SK-N-SH treated with all-trans-retinoic acid at 6 μM for 48 hours (cell line): ENCODE results near the gene KCND2.

Experiments used
- ATAC-seq: fragments of 200-7000 bp; cut with Tn5 transposase; 3 replicates; pipeline ENCODE4 v1.9.1; 2020; ENCODE audit warnings: mild to moderate bottlenecking, moderate library complexity
- ARNTL ChIP-seq: fragments of 450-650 bp; formaldehyde crosslinking; IDR thresholded peaks from 2 replicates; pipeline ENCODE4 v1.5.0; 2020; ENCODE audit warnings: low read depth, mild to moderate bottlenecking, moderate library complexity, borderline replicate concordance
- BACH2 ChIP-seq: fragments of 250-450 bp; sonication (Bioruptor Pico); IDR thresholded peaks from 2 replicates; pipeline ENCODE4 v1.9.0; 2021; ENCODE audit warnings: mild to moderate bottlenecking, borderline replicate concordance
- CREB5 ChIP-seq: fragments of 250-450 bp; sonication (Bioruptor Pico); IDR thresholded peaks from 2 replicates; pipeline ENCODE4 v1.5.1; 2020; ENCODE audit warnings: low read depth, mild to moderate bottlenecking, moderate library complexity
- CSDC2 ChIP-seq: fragments of 250-450 bp; sonication (Bioruptor Pico); IDR thresholded peaks from 2 replicates; pipeline ENCODE4 v1.5.0; 2020; ENCODE audit warnings: mild to moderate bottlenecking, moderate library complexity
- CSRNP3 ChIP-seq: fragments of 250-450 bp; sonication (Bioruptor Pico); IDR thresholded peaks from 2 replicates; pipeline ENCODE4 v1.5.1; 2021; ENCODE audit warnings: mild to moderate bottlenecking, moderate library complexity
- ESRRG ChIP-seq: fragments of 250-450 bp; sonication (Bioruptor Pico); IDR thresholded peaks from 2 replicates; pipeline ENCODE4 v1.6.1; 2021; ENCODE audit warnings: mild to moderate bottlenecking
- GLIS3 ChIP-seq: fragments of 250-450 bp; sonication (Bioruptor Pico); IDR thresholded peaks from 2 replicates; pipeline ENCODE4 v1.5.0; 2020; ENCODE audit warnings: mild to moderate bottlenecking, moderate library complexity
- ISL1 ChIP-seq: fragments of 250-450 bp; sonication (Bioruptor Pico); IDR thresholded peaks from 2 replicates; pipeline ENCODE4 v2.1.2; 2022; ENCODE audit warnings: mild to moderate bottlenecking, moderate library complexity
- PATZ1 ChIP-seq: fragments of 250-450 bp; sonication (Bioruptor Pico); IDR thresholded peaks from 2 replicates; pipeline ENCODE4 v1.8.0; 2020; ENCODE audit warnings: mild to moderate bottlenecking, moderate library complexity, borderline replicate concordance
- PPARA ChIP-seq: fragments of 250-450 bp; sonication (Bioruptor Pico); IDR thresholded peaks from 2 replicates; pipeline ENCODE4 v1.5.0; 2020; ENCODE audit warnings: mild to moderate bottlenecking, borderline replicate concordance
- RARB ChIP-seq: fragments of 250-450 bp; sonication (Bioruptor Pico); IDR thresholded peaks from 2 replicates; pipeline ENCODE4 v1.8.0; 2021; ENCODE audit warnings: mild to moderate bottlenecking, moderate library complexity
- SNAI2 ChIP-seq: fragments of 250-450 bp; sonication (Bioruptor Pico); IDR thresholded peaks from 2 replicates; pipeline ENCODE4 v1.5.0; 2020; ENCODE audit warnings: mild to moderate bottlenecking, moderate library complexity
- TCF4 ChIP-seq: fragments of 250-450 bp; sonication (Bioruptor Pico); IDR thresholded peaks from 2 replicates; pipeline ENCODE4 v1.8.0; 2021; ENCODE audit warnings: mild to moderate bottlenecking, moderate library complexity, borderline replicate concordance
- TOX ChIP-seq: fragments of 250-450 bp; sonication (Bioruptor Pico); IDR thresholded peaks from 2 replicates; pipeline ENCODE4 v1.8.0; 2021; ENCODE audit warnings: mild to moderate bottlenecking, moderate library complexity, borderline replicate concordance
- ZC3H10 ChIP-seq: fragments of 250-450 bp; sonication (Bioruptor Pico); IDR thresholded peaks from 2 replicates; pipeline ENCODE4 v1.5.1; 2021; ENCODE audit warnings: mild to moderate bottlenecking, moderate library complexity
- ZFP3 ChIP-seq: fragments of 250-450 bp; sonication (Bioruptor Pico); IDR thresholded peaks from 2 replicates; pipeline ENCODE4 v1.5.0; 2020; ENCODE audit warnings: mild to moderate bottlenecking, moderate library complexity
- ZFP30 ChIP-seq: fragments of 450-650 bp; formaldehyde crosslinking; IDR thresholded peaks from 2 replicates; pipeline ENCODE4 v1.5.0; 2022; ENCODE audit warnings: mild to moderate bottlenecking, moderate library complexity
- ZNF565 ChIP-seq: fragments of 450-650 bp; formaldehyde crosslinking; conservative IDR thresholded peaks from 2 replicates; pipeline ENCODE4 v1.5.0; 2020; ENCODE audit warnings: low read depth, mild to moderate bottlenecking, moderate library complexity
- ZNF70 ChIP-seq: fragments of 450-650 bp; formaldehyde crosslinking; IDR thresholded peaks from 2 replicates; pipeline ENCODE4 v1.5.0; 2020; ENCODE audit warnings: mild to moderate bottlenecking, moderate library complexity
- ZNF8 ChIP-seq: fragments of 450-650 bp; formaldehyde crosslinking; IDR thresholded peaks from 2 replicates; pipeline ENCODE4 v1.5.0; 2020; ENCODE audit warnings: mild to moderate bottlenecking, moderate library complexity
- TF ChIP-seq, protein P1 (sequence below): fragments of 250-450 bp; sonication (Bioruptor Pico); IDR thresholded peaks from 2 replicates; pipeline ENCODE4 v1.8.0; 2021; ENCODE audit warnings: low read depth, mild to moderate bottlenecking, moderate library complexity, borderline replicate concordance
- TF ChIP-seq, protein P2 (sequence below): fragments of 250-450 bp; sonication (Bioruptor Pico); IDR thresholded peaks from 2 replicates; pipeline ENCODE4 v1.5.0; 2020; ENCODE audit warnings: mild to moderate bottlenecking, moderate library complexity

Gene KCND2

DNA sequence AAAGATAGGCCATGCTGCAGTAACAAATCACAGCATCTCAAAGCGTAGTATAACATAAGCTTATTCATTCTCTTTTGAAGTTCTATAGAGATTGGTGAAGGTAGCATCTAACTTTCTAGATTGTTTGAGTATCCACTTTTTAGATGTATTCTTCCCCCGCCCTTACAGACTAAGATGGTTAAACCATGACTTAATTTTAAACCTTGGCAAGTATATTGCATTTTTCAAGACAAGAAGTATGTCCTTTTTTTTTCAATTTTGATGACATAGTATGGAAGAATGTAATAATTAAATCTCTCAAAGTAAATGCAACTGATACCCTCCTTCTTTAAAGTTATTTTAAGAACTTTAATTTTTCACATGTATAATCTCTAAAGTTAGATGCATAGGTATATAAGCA lies 190.0 kb downstream of the KCND2 start:
- TF ChIP-seq RARB (CRISPR knock-in tag) (no peak), PPARA (CRISPR knock-in tag) (no peak), ZNF8 (CRISPR knock-in tag) (no peak), TOX (CRISPR knock-in tag) (no peak), CSDC2 (no peak), GLIS3 (CRISPR knock-in tag) (no peak), BACH2 (CRISPR knock-in tag) (no peak), ZFP30 (CRISPR knock-in tag) (no peak), ZC3H10 (CRISPR knock-in tag) (no peak), ARNTL (CRISPR knock-in tag) (no peak), ZFP3 (no peak), PATZ1 (CRISPR knock-in tag) (no peak), CSRNP3 (CRISPR knock-in tag) (no peak), ISL1 (CRISPR knock-in tag) (no peak), CREB5 (CRISPR knock-in tag) (no peak), SNAI2 (CRISPR knock-in tag) (no peak), TCF4 (CRISPR knock-in tag) (no peak), ESRRG (CRISPR knock-in tag) (no peak), ZNF565 (no peak)
- TF ChIP-seq, protein P1, sequence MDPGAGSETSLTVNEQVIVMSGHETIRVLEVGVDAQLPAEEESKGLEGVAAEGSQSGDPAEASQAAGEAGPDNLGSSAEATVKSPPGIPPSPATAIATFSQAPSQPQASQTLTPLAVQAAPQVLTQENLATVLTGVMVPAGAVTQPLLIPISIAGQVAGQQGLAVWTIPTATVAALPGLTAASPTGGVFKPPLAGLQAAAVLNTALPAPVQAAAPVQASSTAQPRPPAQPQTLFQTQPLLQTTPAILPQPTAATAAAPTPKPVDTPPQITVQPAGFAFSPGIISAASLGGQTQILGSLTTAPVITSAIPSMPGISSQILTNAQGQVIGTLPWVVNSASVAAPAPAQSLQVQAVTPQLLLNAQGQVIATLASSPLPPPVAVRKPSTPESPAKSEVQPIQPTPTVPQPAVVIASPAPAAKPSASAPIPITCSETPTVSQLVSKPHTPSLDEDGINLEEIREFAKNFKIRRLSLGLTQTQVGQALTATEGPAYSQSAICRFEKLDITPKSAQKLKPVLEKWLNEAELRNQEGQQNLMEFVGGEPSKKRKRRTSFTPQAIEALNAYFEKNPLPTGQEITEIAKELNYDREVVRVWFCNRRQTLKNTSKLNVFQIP (CRISPR knock-in tag): no peak
- ATAC-seq: no peak

GRCh38 chr7:120464104-120464503 lies 191.1 kb downstream of the KCND2 start:
- no peak for ATAC-seq

More at GRCh38 chr7:120464104-120464503, 191.1 kb downstream of the KCND2 start:
- TF ChIP-seq CREB5 (CRISPR knock-in tag): no peak
- TF ChIP-seq ARNTL (CRISPR knock-in tag): no peak
- TF ChIP-seq GLIS3 (CRISPR knock-in tag): no peak
- TF ChIP-seq ZFP3: no peak
- TF ChIP-seq, protein P2, sequence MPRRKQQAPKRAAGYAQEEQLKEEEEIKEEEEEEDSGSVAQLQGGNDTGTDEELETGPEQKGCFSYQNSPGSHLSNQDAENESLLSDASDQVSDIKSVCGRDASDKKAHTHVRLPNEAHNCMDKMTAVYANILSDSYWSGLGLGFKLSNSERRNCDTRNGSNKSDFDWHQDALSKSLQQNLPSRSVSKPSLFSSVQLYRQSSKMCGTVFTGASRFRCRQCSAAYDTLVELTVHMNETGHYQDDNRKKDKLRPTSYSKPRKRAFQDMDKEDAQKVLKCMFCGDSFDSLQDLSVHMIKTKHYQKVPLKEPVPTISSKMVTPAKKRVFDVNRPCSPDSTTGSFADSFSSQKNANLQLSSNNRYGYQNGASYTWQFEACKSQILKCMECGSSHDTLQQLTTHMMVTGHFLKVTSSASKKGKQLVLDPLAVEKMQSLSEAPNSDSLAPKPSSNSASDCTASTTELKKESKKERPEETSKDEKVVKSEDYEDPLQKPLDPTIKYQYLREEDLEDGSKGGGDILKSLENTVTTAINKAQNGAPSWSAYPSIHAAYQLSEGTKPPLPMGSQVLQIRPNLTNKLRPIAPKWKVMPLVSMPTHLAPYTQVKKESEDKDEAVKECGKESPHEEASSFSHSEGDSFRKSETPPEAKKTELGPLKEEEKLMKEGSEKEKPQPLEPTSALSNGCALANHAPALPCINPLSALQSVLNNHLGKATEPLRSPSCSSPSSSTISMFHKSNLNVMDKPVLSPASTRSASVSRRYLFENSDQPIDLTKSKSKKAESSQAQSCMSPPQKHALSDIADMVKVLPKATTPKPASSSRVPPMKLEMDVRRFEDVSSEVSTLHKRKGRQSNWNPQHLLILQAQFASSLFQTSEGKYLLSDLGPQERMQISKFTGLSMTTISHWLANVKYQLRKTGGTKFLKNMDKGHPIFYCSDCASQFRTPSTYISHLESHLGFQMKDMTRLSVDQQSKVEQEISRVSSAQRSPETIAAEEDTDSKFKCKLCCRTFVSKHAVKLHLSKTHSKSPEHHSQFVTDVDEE: no peak
- no peak for TF ChIP-seq TOX (CRISPR knock-in tag)
- TF ChIP-seq PATZ1 (CRISPR knock-in tag): no peak
- no peak for TF ChIP-seq ZNF565
- no peak for TF ChIP-seq ISL1 (CRISPR knock-in tag)
- TF ChIP-seq BACH2 (CRISPR knock-in tag): no peak
- TF ChIP-seq PPARA (CRISPR knock-in tag): no peak
- no peak for TF ChIP-seq CSDC2
- no peak for TF ChIP-seq ZC3H10 (CRISPR knock-in tag)
- TF ChIP-seq RARB (CRISPR knock-in tag): no peak
- no peak for TF ChIP-seq ZNF70
